ENCODE data around the gene MAPKAPK2. TPM values are rescaled to one million over a fixed set of nuclear protein-coding genes. Genes with fewer than 3 reads are reported as not detected.

MAPKAPK2 gene
- total and polyA plus RNA-seq, 2 of the 13 experiments (the other 11 are each of a cell fraction or from before 2014, with no cell fraction given) = 16.6 to 34.0 TPM

DNA sequence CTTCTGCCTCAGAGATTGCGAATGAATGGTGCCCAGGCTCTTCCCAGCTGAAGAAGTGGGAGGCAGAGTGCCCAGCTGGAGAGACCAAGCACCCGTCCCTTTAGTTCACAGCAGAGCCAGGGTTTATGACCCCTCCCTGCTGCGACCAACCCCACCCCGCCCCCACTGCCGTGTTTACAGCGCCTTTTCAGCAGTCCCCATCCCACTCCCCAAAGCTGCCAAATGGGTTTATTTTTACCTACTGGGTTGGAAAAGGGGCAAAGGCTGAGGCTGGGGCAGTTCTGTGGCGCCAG is 25.8 kb upstream of the MAPKAPK2 start:
- no peak overlapping the region for H3K27ac ChIP-seq (ENCODE audit: extremely low read length, insufficient read depth, low read length)
- no peaks in the 10 kb centered on the region for H3K36me3 ChIP-seq (replicated peaks in 1 of 2; ENCODE audit: control insufficient read depth in 1 of 2, insufficient read depth in 2 of 2, low read length in 2 of 2)
- 45% methylated on average over 7 of the region's 7 CpGs for WGBS (ENCODE audit: low lambda C conversion rate)
- CTCF ChIA-PET (ENCODE audit: low intra/inter-chr PET ratio, low total read pairs) = interaction anchor here (1.1 to 1.2 kb wide), 4 partner anchors 25 to 323 kb away, joined by 3 read pairs; no protein-coding TSS in a partner anchor
- peaks cover 22% of the 10 kb centered on the region for H3K4me1 ChIP-seq (ENCODE audit: insufficient read depth, low read length)
- ATAC-seq (peak; percentile 18), FAIRE-seq (no peak), DNase-seq (ENCODE audit: low spot score) (no peak)
- BruUV-seq (replicated peaks) = no TSS peak
- POLR2A ChIA-PET = interaction anchor here (0.6 to 1.1 kb wide), 2 partner anchors 24 to 140 kb away, joined by 3 to 4 read pairs; partner anchors contain the start of gene DYRK3
- H3K27me3 ChIP-seq (ENCODE audit: control insufficient read depth in 1 of 2, insufficient read depth in 2 of 2, low read length in 2 of 2) = peaks cover 2 to 25% of the 10 kb centered on the region in 2 experiments
- H3K79me2 ChIP-seq (ENCODE audit: insufficient read depth, low read length) = no peaks in the 10 kb centered on the region
- no peak for TF ChIP-seq TRIM24 (CRISPR knock-in tag; IDR thresholded peaks at IDR 0.05)
- intact Hi-C loops (cut with micrococcal nuclease; ENCODE audit: unreplicated experiment) = no loop called here
- H2AFZ ChIP-seq (ENCODE audit: low read length) = no peak overlapping the region
- no peaks in the 10 kb centered on the region for H3K9me3 ChIP-seq (ENCODE audit: low read length)
- no peaks in the 10 kb centered on the region for H4K20me1 ChIP-seq (ENCODE audit: insufficient read depth, low read length)
- in situ Hi-C loops (cut with HindIII; ENCODE audit: extremely low pct_ligation_motif_present, low pct_unique_long_range_greater_than_20kb) = no loop called here
- H3K9ac ChIP-seq (ENCODE audit: insufficient read depth, low read depth, low read length) = no peak overlapping the region; the same call in 1 of the 2 replicates
- peak overlapping the region; percentile 66 for H3K4me2 ChIP-seq (ENCODE audit: low read depth, low read length)
- peak overlapping the region in 2 of 3 experiments; percentile 13 to 48; a peak in 3 of 6 replicates for H3K4me3 ChIP-seq (replicated peaks in 1 of 3; ENCODE audit: insufficient read depth in 1 of 3, low read depth in 2 of 3, low read length in 3 of 3)

DNA sequence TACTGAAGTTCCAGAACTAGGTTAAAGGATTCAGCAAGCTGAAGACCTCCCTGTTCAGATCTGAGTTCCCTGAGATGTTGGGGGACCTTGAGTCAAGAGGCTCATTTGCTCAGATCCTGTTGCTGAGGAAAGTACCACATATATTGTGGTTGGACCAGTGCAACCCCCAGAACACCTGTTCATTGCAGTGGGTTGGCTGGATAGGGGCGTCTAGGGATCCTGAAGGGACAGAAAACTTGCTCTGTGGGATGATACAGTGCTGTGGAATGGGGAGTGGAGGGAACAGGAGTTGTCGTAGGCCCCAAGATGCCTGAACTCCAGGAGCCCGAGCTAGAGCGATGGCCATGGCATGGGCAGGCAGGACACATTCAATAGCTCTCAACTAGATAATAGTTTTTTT is 24.6 kb upstream of the MAPKAPK2 start:
- ChIA-PET CTCF (ENCODE audit: low intra/inter-chr PET ratio, low total read pairs) (no interaction called here), POLR2A (no interaction called here)
- intact Hi-C loops (cut with micrococcal nuclease; ENCODE audit: unreplicated experiment) = no loop called here
- Histone ChIP-seq H3K9me3 (ENCODE audit: low read length) (no peaks in the 10 kb centered on the region), H3K9ac (ENCODE audit: insufficient read depth, low read depth, low read length) (no peak overlapping the region), H2AFZ (ENCODE audit: low read length) (no peak overlapping the region), H3K36me3 (replicated peaks in 1 of 2; ENCODE audit: control insufficient read depth in 1 of 2, insufficient read depth in 2 of 2, low read length in 2 of 2) (no peaks in the 10 kb centered on the region), H3K4me2 (ENCODE audit: low read depth, low read length) (no peak overlapping the region), H3K27me3 (ENCODE audit: control insufficient read depth in 1 of 2, insufficient read depth in 2 of 2, low read length in 2 of 2) (peaks cover 2 to 31% of the 10 kb centered on the region in 2 experiments), H3K4me3 (replicated peaks in 1 of 3; ENCODE audit: insufficient read depth in 1 of 3, low read depth in 2 of 3, low read length in 3 of 3) (no peak overlapping the region), H3K4me1 (ENCODE audit: insufficient read depth, low read length) (peaks cover 22% of the 10 kb centered on the region), H4K20me1 (ENCODE audit: insufficient read depth, low read length) (no peaks in the 10 kb centered on the region), H3K27ac (ENCODE audit: extremely low read length, insufficient read depth, low read length) (no peak overlapping the region), H3K79me2 (ENCODE audit: insufficient read depth, low read length) (no peaks in the 10 kb centered on the region)
- in situ Hi-C loops (cut with HindIII; ENCODE audit: extremely low pct_ligation_motif_present, low pct_unique_long_range_greater_than_20kb) = no loop called here
- WGBS (ENCODE audit: low lambda C conversion rate) = 65% methylated on average over 4 of the region's 4 CpGs
- no peak for TF ChIP-seq PHF20 (CRISPR knock-in tag; IDR thresholded peaks at IDR 0.05)
- BruUV-seq (replicated peaks) = no TSS peak
- no peak for FAIRE-seq
- DNase-seq (ENCODE audit: low spot score) = no peak
- no peak for ATAC-seq
